ENCODE results near the gene YARS1.

DNA sequence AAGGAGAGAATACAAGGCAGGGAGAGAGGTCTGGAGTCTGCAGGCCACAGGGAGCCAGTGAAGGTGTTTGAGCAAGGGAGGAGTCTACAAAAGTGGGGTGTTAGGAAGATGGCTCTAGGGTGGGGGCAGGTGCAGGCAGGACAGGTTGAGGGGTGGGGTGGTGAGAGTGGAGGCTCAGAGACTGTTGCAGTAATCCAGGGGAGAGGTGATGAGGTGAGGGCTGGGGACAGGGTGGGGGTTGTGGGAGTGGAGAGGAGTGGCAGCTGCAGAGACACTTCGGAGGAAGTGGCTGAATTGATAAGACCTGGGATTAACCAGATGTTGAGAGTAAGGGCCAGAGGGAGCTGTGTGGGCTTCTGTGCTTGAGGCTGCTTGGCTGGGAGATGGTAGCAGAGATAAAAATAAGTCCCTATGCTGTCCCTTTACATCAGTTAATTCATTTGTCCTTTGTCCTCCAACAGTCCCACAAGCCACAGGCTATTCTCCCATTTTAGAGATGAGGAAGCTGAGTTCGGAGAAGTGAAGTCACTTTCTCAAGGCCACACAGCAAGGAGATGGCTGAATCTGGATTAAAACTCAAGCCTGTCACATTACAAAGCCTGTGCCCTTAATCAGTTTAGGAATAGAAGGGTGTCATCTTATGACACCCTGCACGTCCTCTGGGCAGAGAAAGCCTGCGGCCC, 59.8 kb downstream of the YARS1 start:
- TF ChIP-seq, protein P1, sequence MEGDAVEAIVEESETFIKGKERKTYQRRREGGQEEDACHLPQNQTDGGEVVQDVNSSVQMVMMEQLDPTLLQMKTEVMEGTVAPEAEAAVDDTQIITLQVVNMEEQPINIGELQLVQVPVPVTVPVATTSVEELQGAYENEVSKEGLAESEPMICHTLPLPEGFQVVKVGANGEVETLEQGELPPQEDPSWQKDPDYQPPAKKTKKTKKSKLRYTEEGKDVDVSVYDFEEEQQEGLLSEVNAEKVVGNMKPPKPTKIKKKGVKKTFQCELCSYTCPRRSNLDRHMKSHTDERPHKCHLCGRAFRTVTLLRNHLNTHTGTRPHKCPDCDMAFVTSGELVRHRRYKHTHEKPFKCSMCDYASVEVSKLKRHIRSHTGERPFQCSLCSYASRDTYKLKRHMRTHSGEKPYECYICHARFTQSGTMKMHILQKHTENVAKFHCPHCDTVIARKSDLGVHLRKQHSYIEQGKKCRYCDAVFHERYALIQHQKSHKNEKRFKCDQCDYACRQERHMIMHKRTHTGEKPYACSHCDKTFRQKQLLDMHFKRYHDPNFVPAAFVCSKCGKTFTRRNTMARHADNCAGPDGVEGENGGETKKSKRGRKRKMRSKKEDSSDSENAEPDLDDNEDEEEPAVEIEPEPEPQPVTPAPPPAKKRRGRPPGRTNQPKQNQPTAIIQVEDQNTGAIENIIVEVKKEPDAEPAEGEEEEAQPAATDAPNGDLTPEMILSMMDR (IDR thresholded peaks at IDR 0.05): no peak
- TF ChIP-seq POLR2A (IDR thresholded peaks at IDR 0.05): no peak

Measured in lower leg skin (tissue), 3 donors.